ENCODE measurements around the gene GCNA.
A peak's percentile ranks its signal among the peaks of the same experiment; 100 is the strongest.
"Not testable (repeated sequence)": the region's sequence is repeated elsewhere in the genome, so short reads cannot be mapped to it uniquely, and the experiment has no call there.

The GCNA gene

DNA sequence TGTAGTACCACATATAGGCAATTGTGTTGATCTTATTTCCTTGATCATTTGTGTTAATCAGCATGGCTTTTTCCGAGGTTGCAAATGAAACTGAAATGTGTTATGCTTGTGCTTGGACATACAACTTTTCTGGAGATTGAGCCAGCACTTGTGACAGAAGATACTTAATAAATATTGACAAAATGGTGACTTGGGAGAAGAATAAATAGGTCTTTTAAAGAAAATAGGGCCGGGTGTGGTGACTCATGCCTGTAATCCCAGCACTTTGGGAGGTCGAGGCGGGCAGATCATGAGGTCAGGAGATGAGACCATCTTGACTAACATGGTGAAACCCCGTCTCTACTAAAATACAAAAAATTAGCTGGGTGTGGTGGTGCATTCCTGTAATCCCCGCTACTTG, 18.5 kb upstream of the GCNA start:
- DNase-seq: not testable (repeated sequence)

DNA sequence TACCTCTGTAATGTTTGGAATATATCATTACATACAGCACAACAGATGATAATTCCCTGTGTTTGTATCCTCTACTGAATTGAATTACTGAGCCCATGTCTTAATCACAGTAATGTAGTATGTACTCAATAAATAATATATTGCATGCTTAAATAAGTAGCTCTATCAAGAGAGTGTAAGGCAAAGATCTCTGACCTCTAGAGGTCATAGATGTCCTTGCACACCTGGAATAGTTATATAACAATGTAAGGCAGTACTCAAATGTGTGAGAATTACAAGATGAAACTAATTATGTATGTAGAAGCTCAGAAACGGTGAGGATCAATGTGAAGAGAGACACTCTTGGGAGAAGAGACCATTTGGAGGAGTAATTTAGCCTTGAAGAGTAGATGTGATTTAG, 14.3 kb upstream of the GCNA start:
- no peak for DNase-seq

DNA sequence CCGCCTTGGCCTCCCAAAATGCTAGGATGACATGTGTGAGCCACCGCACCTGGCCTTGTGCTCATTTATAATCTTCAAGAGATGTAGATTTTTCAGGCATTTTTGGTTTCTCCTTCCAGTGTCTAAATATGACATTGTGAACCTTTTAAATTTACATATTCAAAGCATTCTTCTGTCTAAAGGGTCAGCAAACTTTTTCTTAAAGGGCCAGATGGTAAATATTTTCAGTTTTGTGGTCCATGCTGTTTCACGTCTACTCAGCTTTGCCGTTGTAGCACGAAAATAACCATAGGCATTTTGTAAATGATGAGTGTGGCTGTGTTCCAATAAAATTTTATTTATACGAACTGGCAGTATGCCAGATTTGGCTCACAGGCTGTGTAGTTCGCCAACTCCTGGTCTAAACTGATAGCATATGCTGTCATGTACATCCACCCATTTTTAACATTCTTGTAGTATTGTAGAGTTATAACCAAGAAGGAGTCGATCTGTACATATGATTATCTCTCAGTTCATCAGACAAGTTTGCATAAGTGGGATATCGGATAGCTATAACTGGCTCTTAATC, 12.7 kb upstream of the GCNA start:
- DNase-seq: no peak

DNA sequence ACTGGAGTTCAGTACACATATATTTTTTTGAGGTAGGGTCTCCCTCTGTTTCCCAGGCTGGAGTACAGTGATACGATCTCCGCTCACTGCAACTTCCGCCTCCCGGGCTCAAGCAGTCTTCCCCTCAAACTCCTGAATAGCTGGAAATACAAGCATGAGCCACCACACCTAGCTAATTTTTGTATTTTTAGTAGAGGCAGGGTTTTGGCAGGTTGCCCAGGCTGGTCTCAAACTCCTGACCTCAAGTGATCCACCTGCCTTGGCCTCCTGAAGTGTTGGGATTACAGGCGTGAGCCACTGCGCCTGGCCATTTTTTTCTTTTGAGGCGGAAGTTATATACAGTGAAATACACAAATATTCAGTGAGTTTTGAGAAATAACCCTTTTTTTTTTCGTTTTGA, 6.8 kb upstream of the GCNA start:
- DNase-seq: not testable (repeated sequence)

DNA sequence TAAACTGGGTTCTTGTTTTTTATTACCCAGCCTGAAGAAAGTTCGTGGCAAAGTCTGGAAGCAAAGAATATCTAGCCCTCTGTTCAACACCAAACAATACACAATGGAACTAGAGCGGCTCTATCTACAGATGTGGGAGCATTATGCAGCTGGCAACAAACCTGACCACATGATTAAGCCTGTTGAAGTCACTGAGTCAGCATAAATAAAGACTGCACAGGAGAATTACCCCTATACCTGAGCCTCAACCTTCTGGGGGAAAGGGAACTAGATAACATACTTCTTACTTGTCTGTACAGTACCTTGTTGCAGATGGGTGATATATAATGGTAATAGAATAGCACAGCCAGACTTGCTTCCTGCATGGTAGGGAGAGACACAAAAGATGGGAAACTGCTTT, 4.6 kb upstream of the GCNA start:
- no peak for DNase-seq

DNA sequence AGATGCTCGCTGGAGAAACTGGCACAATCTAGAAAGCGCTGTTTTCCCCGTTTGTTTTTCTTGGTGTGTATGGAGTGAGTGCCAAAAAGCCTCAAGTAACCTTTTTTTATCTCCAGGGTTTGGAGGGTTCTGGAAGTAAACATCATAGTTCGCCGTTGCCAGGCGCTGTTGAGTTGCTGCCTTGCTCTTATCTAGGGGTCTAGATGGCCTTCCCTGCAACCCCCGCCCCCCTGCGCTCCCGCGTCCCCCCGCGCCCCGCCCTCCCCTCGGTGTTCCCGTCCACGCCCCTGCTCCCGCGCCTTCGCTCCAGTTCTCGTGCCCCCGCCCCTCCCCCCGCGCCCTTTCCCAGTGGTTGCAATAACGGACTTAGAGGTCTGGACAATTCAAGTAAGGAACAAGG, 555 bp upstream of the GCNA start:
- no peak for DNase-seq

DNA sequence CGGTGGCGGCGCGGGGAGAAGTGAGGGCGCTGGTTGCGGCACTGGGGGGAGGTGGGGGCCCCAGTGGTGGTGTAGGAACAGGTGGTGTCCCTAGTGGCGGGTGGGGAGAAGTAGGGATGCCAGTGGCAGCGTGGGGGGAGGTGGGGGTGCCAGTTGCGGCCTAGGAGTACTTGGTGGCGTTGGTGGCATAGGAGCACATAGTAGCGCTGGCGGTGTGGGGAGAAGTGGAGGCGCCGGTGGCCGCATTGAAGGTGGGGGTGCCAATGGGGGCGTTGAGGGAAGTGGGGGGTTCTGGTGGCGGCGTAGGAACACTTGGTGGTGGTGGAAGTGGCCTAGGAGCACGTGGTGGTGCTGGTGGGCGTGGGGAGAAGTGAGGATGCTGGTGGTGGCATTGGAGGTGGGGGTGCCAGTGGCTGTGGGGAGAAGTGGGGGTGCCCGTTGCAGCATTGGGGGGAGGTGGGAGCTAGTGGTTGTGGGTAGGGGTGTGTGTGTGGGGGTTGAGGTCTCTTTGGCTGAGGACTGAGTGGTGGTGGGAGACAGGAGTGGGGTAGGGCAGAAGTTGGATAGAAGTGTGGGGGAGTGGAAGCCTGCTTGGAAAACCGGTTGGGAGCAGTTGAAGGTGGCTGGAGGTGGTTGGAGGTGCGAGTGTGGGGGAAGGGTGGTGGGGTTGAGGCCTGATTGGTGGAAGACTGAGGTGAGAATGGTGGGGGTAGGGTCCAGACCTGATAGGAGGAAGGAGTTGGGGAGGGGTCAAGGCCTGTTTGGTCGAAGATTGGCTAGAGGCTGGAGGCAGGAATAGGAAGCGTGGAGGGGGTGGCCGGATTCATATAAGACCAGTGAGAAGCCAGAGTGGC, 1.1 kb downstream of the GCNA start:
- DNase-seq: no peak

DNA sequence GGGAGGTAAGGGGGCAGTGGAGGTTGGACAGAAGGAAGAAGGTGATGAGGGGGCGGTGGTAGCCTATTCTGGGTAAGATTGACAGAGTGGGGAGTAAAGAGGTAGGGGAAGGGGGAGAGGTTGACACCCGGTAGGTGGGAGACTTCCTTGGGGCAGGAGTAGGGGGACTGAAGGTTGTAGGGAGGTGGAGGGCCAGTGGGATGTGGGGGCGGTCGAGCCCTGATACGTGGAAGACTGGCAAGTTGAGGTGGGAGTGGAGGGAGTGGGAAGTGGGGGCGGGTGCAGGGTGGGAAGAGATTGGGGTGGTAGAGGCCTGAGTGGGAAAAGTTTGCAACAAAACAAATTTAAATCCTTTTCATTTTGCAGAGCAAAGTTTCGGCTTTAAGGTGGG, 1.7 kb downstream of the GCNA start:
- no peak for DNase-seq

DNA sequence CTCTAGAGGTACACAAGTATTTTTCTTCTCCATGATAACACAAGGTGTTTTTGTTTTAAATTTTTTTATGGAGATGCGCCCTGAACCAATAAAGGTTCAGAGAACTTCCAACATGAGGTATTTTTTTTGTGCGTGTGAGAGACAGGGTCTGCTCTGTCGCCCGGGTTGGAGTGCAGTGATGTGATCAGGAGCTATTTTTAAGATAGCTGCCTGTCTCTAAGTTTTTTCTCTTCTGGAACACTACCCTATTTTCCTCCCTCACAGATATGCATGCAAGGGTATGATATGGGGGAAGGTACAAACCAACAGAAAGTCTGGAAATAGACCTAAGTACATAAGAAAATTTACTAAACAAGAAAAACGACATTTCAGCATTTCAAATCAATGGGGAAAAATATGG, 3.0 kb downstream of the GCNA start:
- DNase-seq: no peak

DNA sequence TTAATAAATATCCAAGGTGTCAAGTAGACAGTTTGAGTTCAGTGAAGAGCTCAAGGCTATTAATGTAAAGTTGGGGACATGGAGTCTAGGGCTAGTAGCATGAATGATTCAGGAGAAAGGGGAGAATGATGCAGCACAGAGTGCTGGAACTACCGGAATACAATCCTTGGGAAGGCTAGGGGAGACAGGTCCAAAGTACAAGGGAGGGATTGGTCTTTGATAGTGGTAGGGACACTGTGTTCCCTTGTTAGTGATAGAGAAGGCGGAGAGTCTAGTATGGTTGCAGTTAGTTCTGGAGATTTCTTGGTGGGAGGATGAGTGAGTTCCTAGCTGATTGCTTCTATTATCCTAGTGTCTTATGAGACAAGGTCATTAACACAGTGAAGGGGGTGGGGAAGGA, 8.7 kb downstream of the GCNA start:
- DNase-seq: no peak

DNA sequence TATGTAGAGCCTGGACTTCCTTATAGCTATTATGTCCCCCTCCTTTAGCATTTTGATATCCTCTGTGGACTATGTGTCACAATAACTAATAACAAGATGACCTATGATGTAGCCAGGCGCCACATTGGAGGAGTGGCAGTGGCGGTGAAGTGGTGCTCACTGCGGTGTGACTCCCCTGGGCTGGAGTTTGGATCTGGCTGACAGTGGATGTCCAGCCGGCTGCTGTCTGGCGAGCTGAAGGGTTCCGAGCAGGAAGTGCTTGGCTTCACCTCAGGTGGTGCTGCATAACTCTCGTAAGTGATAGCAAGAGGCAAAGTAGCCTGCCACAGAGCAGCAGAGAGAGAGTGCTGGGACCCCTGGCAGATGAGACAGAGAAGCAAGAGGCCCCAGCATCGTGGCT, 15.0 kb downstream of the GCNA start:
- DNase-seq: not testable (repeated sequence)

DNA sequence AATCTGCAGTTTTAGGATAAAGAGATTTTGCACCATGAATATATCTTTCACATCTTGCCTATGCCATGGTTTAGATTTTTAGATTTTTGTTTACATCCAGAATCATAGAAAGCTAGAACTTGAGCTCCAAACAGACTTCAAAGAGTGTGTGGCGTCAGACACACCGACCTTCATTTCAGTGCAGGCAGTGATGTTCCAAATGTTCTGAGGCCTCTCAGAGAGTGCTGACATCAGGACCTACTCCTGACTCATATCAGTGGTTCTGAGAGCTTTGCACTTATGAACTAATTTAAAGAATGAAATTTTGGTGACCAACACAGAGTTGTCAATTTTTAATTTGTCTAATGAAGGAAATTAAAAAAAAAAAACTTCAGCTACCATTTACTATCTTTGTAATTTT, 21.7 kb downstream of the GCNA start:
- no peak for DNase-seq

DNA sequence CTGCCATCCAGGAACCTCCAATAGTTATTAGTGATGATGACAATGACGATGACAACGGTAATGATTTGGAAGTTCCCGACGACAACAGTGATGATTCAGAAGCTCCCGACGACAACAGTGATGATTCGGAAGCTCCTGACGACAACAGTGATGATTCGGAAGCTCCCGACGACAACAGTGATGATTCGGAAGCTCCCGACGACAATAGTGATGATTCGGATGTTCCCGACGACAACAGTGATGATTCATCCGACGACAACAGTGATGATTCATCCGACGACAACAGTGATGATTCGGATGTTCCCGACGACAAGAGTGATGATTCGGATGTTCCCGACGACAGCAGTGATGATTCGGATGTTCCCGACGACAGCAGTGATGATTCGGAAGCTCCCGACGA, 25.4 kb downstream of the GCNA start:
- DNase-seq: no peak

DNA sequence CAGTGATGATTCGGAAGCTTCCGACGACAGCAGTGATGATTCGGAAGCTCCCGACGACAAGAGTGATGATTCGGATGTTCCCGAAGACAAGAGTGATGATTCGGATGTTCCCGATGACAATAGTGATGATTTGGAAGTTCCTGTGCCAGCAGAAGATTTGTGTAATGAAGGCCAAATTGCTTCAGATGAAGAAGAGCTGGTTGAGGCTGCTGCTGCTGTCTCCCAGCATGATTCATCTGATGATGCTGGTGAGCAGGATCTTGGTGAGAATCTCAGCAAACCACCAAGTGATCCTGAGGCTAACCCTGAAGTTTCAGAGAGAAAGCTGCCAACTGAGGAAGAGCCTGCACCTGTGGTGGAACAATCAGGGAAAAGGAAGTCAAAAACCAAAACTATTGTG, 25.9 kb downstream of the GCNA start:
- DNase-seq: no peak

DNA sequence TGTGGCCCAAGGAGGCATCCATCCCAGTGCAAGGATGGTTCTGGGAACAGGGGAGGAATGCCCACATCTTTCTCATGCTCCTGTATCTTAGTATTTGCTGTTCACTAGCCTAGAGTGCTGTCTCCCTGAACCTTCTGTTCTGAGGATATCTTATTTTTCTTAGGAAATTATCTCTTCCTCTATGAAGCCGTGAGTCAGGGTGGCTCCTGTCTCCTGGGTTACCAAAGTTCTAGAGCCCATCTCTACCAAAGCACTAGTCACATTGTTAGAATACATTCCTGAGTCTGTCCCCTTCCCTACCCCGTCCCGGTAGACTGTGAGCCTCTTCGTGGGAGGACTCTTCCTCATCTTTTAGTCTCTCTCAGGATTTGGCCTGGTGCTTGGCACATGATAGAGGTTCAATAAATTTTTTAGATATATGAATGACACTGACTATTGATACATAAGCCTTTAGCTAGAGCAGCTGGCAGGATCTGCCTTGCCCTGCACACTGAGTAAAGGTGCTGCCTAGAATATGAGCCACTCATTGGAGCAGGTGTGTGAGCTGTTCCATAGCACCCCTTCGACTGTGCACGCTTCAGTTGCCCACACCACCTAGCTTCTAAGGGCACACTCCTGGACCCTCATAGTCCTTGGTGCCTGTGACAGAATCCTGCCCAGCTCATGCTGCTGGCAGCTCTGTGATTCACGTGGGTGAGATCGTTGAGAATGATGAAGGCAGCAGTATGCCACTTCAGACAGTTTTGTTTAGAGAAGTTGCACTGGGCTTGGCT, 26.7 kb downstream of the GCNA start:
- no peak for DNase-seq

DNA sequence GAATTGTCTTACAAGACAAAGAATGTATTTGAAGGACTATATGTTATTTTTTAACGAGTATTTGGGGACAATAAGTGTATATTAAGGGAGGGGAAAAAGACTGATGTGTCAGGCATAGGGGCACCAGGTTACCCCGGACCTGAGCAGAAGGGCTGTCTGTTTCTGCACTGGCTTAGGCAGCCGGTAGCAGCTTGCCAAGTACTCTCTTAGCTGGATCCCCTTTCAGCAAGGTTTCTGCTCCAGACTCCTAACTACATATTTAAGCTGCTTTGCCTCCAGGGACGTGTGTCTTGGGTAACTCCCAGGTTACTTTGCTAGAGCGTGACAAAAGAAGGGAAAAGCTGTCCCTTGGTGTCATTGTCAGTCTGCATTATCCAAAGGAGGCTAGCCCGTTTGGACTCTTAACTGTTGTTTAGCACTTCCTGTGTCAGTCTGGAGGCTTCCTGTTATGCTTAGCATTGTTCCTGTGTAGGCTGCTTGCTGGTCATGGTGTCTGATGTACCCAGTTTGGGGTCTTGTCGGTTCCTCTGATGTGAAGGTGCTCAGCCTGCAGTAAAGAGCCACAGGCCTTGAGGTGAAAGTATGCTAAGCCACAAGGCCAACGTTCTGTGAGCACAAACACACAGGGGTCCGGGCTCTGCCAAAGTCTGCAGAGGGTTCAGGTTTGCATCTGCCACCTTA, 28.4 kb downstream of the GCNA start:
- DNase-seq: peak; percentile 24

DNA sequence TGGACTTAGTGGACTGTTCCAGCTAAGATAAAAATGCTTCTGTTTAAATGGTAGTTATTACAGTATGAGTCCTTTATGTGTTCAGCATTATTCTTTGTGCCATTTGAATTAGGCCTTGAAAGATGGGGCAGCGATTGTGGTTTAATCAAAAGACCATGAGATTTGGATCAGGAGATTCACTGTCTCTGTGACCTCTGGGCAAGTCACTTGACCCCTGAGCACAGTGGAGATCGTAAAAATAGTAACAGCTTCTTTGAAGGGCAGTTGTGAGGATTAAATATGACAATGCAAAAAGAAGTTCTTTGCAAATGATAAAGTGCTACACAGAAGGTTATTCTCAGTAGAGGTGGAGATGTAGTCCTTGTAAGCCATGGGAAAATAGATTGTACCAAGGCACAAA, 29.3 kb downstream of the GCNA start:
- DNase-seq: no peak

DNA sequence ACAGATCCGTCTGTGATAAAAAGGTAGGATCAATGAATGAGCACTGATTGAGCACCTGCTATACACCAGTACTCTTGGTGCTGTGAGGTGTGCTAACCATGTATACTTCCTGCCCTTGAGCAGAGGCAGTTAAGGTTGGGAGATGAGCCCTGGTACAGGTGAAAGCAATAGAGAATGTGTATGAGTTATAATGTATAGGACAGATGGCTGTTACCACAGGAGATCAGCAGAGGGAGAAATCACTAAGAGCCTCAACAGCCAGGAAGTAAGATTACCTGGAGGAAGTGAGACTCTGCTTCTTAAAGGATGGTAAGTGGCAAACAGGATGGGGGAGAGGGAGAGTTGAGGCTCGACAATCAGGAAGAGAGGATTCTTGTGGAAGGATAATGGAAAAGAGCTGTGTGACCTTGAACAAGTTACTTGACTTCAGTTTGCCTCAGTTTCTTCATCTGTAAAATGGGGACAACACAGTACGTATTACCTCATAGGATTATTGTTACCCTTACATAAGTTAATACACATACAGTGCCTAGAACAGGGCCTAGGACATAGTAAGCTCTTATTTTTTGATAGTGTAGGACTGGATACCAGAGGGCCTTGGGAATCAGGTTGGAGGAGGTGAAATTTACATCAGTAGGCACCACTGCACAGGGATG, 31.0 kb downstream of the GCNA start:
- no peak for DNase-seq

DNA sequence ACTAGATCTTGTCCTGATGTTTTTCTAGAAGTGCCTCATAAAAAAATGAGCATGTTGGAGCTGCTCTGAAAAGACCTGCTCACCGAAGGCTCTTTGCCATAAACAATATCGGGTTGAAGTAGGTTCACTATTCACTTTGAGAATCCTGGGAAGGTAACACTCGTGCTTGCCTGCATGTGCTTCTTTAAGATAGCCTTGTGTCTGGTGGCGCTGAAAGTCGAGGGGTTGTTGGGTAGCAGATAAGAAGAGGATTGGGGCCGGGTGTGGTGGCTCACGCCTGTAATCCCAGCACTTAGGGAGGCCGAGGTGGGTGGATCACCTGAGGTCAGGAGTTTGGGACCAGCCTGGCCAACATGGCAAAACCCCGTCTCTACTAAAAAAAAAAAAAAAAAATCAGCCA, 33.5 kb downstream of the GCNA start:
- DNase-seq: not testable (repeated sequence)

DNA sequence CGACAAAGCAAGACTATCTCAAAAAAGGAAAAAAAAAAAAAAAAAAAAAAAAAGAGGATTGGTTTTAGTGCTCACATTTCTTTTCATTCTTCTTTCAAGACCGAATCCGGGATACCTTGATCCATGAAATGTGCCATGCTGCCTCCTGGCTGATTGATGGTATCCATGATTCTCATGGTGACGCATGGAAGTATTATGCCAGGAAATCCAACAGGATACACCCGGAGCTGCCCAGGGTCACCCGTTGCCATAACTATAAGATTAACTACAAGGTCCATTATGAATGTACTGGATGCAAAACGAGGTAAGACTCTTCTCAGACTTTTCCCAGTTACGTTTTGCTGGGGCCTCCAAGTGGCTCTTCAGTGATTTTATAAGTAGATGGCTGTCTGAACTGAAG, 34.0 kb downstream of the GCNA start:
- DNase-seq: no peak

DNA sequence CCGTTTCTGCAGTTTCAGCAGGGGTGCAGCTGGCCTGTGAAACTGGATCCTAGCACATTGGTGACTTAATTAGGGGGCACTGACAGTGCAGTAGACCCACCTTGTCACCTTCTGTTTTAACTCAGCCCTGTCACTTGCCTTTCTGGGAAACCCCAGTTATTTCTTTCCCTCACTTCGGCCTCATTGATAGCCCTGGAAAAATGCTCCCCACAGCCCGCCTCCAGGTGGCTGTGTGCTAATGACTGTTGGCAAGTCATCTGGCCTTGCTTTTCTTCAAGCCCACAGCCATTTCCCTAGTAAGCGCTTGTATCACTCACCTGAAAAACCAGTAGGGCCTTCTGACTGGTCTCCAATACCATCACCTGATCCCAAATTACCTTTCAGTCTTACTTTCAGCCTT, 36.8 kb downstream of the GCNA start:
- DNase-seq: no peak

DNA sequence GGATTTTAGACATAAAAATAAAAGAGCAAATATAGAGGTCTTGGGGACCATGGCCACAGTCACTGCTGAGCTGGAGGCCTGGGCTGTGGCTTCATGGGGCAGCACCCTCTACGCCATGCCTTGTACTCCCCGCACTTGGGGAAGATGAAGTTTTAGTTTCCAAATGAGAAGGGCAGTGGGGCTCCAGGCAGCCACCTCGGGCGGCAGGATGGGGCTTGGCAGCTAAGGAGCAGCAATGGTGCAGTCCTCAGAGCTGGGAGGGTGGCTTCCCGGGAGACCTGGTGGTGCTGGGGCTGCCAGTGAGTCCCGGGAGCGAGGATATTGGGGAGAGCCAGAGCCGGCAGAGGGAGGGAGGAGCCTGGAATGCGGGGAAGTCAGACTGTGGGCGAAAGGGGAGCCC, 37.7 kb downstream of the GCNA start:
- DNase-seq: peak; percentile 55
